Prostate gland (tissue), 2 donors: Measurements from ENCODE around the gene PRSS27. TPM values are rescaled to one million over a fixed set of nuclear protein-coding genes. Genes with fewer than 3 reads are reported as not detected.
A peak's percentile ranks its signal among the peaks of the same experiment; 100 is the strongest.
"Not testable (repeated sequence)": the region's sequence is repeated elsewhere in the genome, so short reads cannot be mapped to it uniquely, and the experiment has no call there.

Experiments
- DNase-seq: peaks from one replicate; pipeline ENCODE4 v3.0.0-alpha.2; 2019; ENCODE audit warnings: low spot score
- H3K27ac ChIP-seq, 2 donors: fragments of 200-600 bp; sonication (generic); 2 replicates each; pipeline ENCODE4 v1.5.1; 2017 to 2019
- H3K27me3 ChIP-seq: fragments of 200-600 bp; sonication (generic); replicated peaks from 2 replicates; pipeline ENCODE4 v1.5.1; 2019; ENCODE audit not compliant: insufficient read depth
- H3K36me3 ChIP-seq, 2 donors: fragments of 200-600 bp; sonication (generic); 1 replicate in 1 of 2; 2 replicates in 1 of 2; pipeline versions ENCODE4 v1.5.1 to v1.8.1; 2017 to 2019
- H3K4me1 ChIP-seq: fragments of 200-600 bp; sonication (generic); replicated peaks from 2 replicates; pipeline ENCODE4 v1.5.1; 2019
- H3K4me3 ChIP-seq, 2 donors: fragments of 200-600 bp; sonication (generic); 2 replicates each; pipeline ENCODE4 v1.5.1; 2017 to 2019
- H3K9me3 ChIP-seq: fragments of 200-600 bp; sonication (generic); 2 replicates; pipeline ENCODE4 v1.5.1; 2017
- CTCF ChIP-seq, 4 experiments: fragments of 200-600 bp in 2 of 4; fragments of 450-650 bp in 2 of 4; sonication (generic) in 2 of 4; IDR thresholded peaks; 1 replicate in 3 of 4; 2 replicates in 1 of 4; pipeline ENCODE4 v1.5.1; 2016 to 2019; ENCODE audit warnings: antibody characterized with exemption in 4 of 4, mild to moderate bottlenecking in 2 of 4, moderate library complexity in 2 of 4
- POLR2A ChIP-seq: fragments of 450-650 bp; IDR thresholded peaks from one replicate; pipeline ENCODE4 v1.6.1; 2016; ENCODE audit warnings: antibody characterized with exemption, mild to moderate bottlenecking
- POLR2AphosphoS5 ChIP-seq: sonication (generic); formaldehyde crosslinking; IDR thresholded peaks from one replicate; pipeline ENCODE4 v1.6.1; 2017; ENCODE audit warnings: antibody characterized with exemption
- WGBS: methylation state at CpG from one replicate; pipeline ENCODE4 v1.1.5; 2018; 5-methylcytosine and 5-hydroxymethylcytosine counted together
- intact Hi-C: fragments of 100-400 bp; cut with DNase I; formaldehyde crosslinking; loops from one replicate; pipeline ENCODE4 v1.14.2; 2022
- total RNA-seq, 2 donors: library from RNA; depleted of rRNA; stranded (reverse); fragments of >200 nt; gene quantifications; one replicate each; pipeline ENCODE4 v1.1.0, GENCODE V29; 2016

The PRSS27 gene
- total RNA-seq, 2 donors from 2014 or later, result 1.9 to 6.9 TPM

- Histone ChIP-seq H3K9me3 (no peaks in the 10 kb centered on the region), H3K27ac (no peak overlapping the region), H3K4me1 (no peaks in the 10 kb centered on the region), H3K36me3 (no peaks in the 10 kb centered on the region), H3K4me3 (no peak overlapping the region), H3K27me3 (no peaks in the 10 kb centered on the region)
- WGBS, result 79% methylated on average over 7 of the region's 7 CpGs
- intact Hi-C loops, result no loop called here
- DNase-seq, result no peak
- no peak for TF ChIP-seq POLR2A
- TF ChIP-seq POLR2AphosphoS5, result no peak
These were observed 4.2 kb upstream of the PRSS27 start for GRCh38 chr16:2724088-2724676.

GRCh38 chr16:2721634-2722173 is 1.7 kb upstream of the PRSS27 start:
- H3K4me3 ChIP-seq, result peak overlapping the region; percentile 67 to 80
- H3K4me1 ChIP-seq, H3K9me3 ChIP-seq, H3K27me3 ChIP-seq, DNase-seq, intact Hi-C loops, H3K36me3 ChIP-seq: not testable (repeated sequence)
- WGBS, result 45% methylated on average over 14 of the region's 14 CpGs
- peak overlapping the region; percentile 71 to 80 for H3K27ac ChIP-seq

GRCh38 chr16:2720719-2721633 is 952 bp upstream of the PRSS27 start:
- Histone ChIP-seq H3K9me3 (no peaks in the 10 kb centered on the region), H3K27ac (peak overlapping the region; percentile 71 to 80), H3K27me3 (no peaks in the 10 kb centered on the region), H3K36me3 (no peaks in the 10 kb centered on the region), H3K4me3 (peak overlapping the region; percentile 67 to 80), H3K4me1 (no peaks in the 10 kb centered on the region)
- TF ChIP-seq POLR2AphosphoS5 (peak; percentile 7), CTCF (IDR thresholded peaks at IDR 0.05) (peak; percentile 50 to 76 (median 66)), POLR2A (no peak)
- 3% methylated on average over 70 of the region's 99 CpGs for WGBS
- peak; percentile 55 for DNase-seq
- intact Hi-C loops, result no loop called here

- no peaks in the 10 kb centered on the region for H3K9me3 ChIP-seq
- no peak overlapping the region for H3K27ac ChIP-seq
- H3K36me3 ChIP-seq, result no peaks in the 10 kb centered on the region
- H3K4me3 ChIP-seq, result no peak overlapping the region
- H3K4me1 ChIP-seq, result no peaks in the 10 kb centered on the region
- no peaks in the 10 kb centered on the region for H3K27me3 ChIP-seq
- DNase-seq, result no peak
- WGBS, result 81% methylated on average over 13 of the region's 16 CpGs
- TF ChIP-seq POLR2AphosphoS5 (no peak), POLR2A (no peak), CTCF (IDR thresholded peaks at IDR 0.05) (no peak)
- intact Hi-C loops, result no loop called here
These were observed 528 bp downstream of the PRSS27 start for GRCh38 chr16:2719328-2720063.

- DNase-seq, result no peak
- H3K9me3 ChIP-seq, result no peaks in the 10 kb centered on the region
- H3K36me3 ChIP-seq, result no peaks in the 10 kb centered on the region
- H3K27me3 ChIP-seq, result no peaks in the 10 kb centered on the region
- WGBS, result 84% methylated on average over 21 of the region's 21 CpGs
- H3K4me3 ChIP-seq, result no peak overlapping the region
- no peak for TF ChIP-seq CTCF (IDR thresholded peaks at IDR 0.05)
- TF ChIP-seq POLR2AphosphoS5, result no peak
- TF ChIP-seq POLR2A, result no peak
- H3K27ac ChIP-seq, result no peak overlapping the region
- intact Hi-C loops, result no loop called here
- no peaks in the 10 kb centered on the region for H3K4me1 ChIP-seq
These were observed 2.4 kb downstream of the PRSS27 start for GRCh38 chr16:2717383-2718263.
